Medulla oblongata (tissue), 1 donor: ENCODE measurements around the gene NUDT8.
A peak's percentile ranks its signal among the peaks of the same experiment; 100 is the strongest.
"Not testable (repeated sequence)": the region's sequence is repeated elsewhere in the genome, so short reads cannot be mapped to it uniquely, and the experiment has no call there.

Experiments
- DNase-seq: peaks from one replicate; pipeline ENCODE4 v3.0.0-alpha.2; 2015; ENCODE audit errors: extremely low spot score

The NUDT8 gene

GRCh38 chr11:67588899-67589415, 40.8 kb downstream of the NUDT8 start:
- DNase-seq, result not testable (repeated sequence)

GRCh38 chr11:67588136-67588503, 41.6 kb downstream of the NUDT8 start:
- no peak for DNase-seq

- DNase-seq, result no peak
Measured at GRCh38 chr11:67586568-67587250, 43.0 kb downstream of the NUDT8 start.

GRCh38 chr11:67585911-67586310, 43.8 kb downstream of the NUDT8 start:
- no peak for DNase-seq

- DNase-seq, result no peak
Measured at GRCh38 chr11:67584881-67585873, 44.6 kb downstream of the NUDT8 start.

GRCh38 chr11:67584205-67584880, 45.4 kb downstream of the NUDT8 start:
- DNase-seq, result peak; percentile 62

- peak; percentile 89 for DNase-seq
Measured at GRCh38 chr11:67583247-67584204, 46.2 kb downstream of the NUDT8 start, which contains the start of gene GSTP1. GSTP1 (plus strand) TSS chr11:67583812; CDS start chr11:67583844, 32 bp downstream.

- no peak for DNase-seq
Measured at GRCh38 chr11:67582011-67582410, 47.7 kb downstream of the NUDT8 start.

GRCh38 chr11:67581469-67581868, 48.3 kb downstream of the NUDT8 start:
- DNase-seq, result no peak

GRCh38 chr11:67577951-67578350, 51.8 kb downstream of the NUDT8 start:
- DNase-seq, result no peak
